Cardiac muscle cell (in vitro differentiated cells and primary cell): ENCODE data around the gene EXOC6B. TPM values are rescaled to one million over a fixed set of nuclear protein-coding genes. Genes with fewer than 3 reads are reported as not detected.

Experiments
- DNase-seq, 2 donors: peaks; one replicate each; pipeline versions ENCODE4 v3.0.0 to v3.0.0-alpha.2; 2010 to 2017; ENCODE audit warnings: low read depth in 1 of 2, low spot score in 1 of 2
- H3K27ac ChIP-seq: fragments of 200-600 bp; sonication (generic); 2 replicates; pipeline ENCODE4 v1.5.1; 2016
- H3K27me3 ChIP-seq: fragments of 200-600 bp; sonication (generic); 2 replicates; pipeline ENCODE4 v1.6.0; 2016; ENCODE audit warnings: control low read depth
- H3K36me3 ChIP-seq: fragments of 200-600 bp; sonication (generic); 2 replicates; pipeline ENCODE4 v1.5.1; 2016; ENCODE audit warnings: control low read depth
- H3K4me1 ChIP-seq: fragments of 200-600 bp; sonication (generic); 2 replicates; pipeline ENCODE4 v1.8.1; 2017; ENCODE audit warnings: low read depth, mild to moderate bottlenecking, mixed run types
- H3K4me3 ChIP-seq: fragments of 200-600 bp; sonication (generic); 2 replicates; pipeline ENCODE4 v1.5.1; 2016; ENCODE audit warnings: mild to moderate bottlenecking
- H3K9me3 ChIP-seq: fragments of 200-600 bp; sonication (generic); 2 replicates; pipeline ENCODE4 v1.5.1; 2017; ENCODE audit warnings: low read depth, mild to moderate bottlenecking, control low read depth
- polyA plus RNA-seq: library from polyadenylated mRNA; unstranded; fragments of >200 nt; fragmentation: Nextera tagmentation; extraction: Ambion mirVana; gene quantifications from 2 replicates; pipeline ENCODE4 v1.2.1, GENCODE V29; 2016
- total RNA-seq: library from RNA; depleted of rRNA; stranded (reverse); fragments of >200 nt; gene quantifications from 2 replicates; pipeline ENCODE4 v1.2.3, GENCODE V29; 2016
- TF ChIP-seq, protein P1 (sequence below): IDR thresholded peaks from 2 replicates; pipeline ENCODE4 v1.5.1; 2012; ENCODE audit warnings: low read depth, mild to moderate bottlenecking, low read length

EXOC6B gene
- total and polyA plus RNA-seq, 2 experiments from 2014 or later, result 21.7 to 23.9 TPM

DNA sequence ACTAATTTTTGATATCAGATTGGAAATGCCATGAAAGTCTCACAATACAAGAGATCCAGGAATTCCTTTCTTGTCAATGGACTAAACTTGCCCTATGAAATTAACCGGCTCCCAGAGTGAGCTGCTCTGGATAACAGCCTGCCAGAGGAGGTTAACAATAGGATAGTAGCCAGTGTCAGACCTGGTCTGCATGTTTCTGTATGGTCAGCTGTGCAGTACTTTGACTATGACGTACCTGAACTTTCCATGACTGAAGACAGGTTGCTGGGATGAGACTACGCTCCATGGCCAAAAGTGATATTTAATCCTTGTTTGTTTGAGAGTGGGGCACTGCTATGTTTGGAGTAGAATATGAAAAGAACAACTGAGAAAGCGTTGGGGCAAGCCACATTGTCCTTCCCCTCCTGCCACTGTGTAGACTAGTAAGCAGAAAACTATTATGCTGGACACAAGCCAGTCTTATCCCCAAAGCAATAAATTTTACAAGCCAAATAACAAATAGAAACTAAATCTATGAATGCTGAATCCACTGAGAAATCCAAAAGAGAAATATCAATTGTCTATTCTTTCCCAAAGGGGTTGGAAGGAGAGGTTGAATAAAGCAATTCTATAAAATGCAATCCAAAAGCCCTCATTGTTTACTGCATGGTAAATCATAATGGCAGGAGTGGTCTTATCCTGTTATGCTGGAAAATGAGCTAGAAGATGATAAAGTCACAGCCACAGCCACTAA lies 562.6 kb downstream of the EXOC6B start:
- Histone ChIP-seq H3K4me3 (no peak overlapping the region), H3K27me3 (no peaks in the 10 kb centered on the region), H3K4me1 (no peaks in the 10 kb centered on the region), H3K27ac (no peak overlapping the region), H3K9me3 (no peaks in the 10 kb centered on the region), H3K36me3 (no peaks in the 10 kb centered on the region)
- DNase-seq, result no peak
- TF ChIP-seq, protein P1, sequence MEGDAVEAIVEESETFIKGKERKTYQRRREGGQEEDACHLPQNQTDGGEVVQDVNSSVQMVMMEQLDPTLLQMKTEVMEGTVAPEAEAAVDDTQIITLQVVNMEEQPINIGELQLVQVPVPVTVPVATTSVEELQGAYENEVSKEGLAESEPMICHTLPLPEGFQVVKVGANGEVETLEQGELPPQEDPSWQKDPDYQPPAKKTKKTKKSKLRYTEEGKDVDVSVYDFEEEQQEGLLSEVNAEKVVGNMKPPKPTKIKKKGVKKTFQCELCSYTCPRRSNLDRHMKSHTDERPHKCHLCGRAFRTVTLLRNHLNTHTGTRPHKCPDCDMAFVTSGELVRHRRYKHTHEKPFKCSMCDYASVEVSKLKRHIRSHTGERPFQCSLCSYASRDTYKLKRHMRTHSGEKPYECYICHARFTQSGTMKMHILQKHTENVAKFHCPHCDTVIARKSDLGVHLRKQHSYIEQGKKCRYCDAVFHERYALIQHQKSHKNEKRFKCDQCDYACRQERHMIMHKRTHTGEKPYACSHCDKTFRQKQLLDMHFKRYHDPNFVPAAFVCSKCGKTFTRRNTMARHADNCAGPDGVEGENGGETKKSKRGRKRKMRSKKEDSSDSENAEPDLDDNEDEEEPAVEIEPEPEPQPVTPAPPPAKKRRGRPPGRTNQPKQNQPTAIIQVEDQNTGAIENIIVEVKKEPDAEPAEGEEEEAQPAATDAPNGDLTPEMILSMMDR, result no peak

DNA sequence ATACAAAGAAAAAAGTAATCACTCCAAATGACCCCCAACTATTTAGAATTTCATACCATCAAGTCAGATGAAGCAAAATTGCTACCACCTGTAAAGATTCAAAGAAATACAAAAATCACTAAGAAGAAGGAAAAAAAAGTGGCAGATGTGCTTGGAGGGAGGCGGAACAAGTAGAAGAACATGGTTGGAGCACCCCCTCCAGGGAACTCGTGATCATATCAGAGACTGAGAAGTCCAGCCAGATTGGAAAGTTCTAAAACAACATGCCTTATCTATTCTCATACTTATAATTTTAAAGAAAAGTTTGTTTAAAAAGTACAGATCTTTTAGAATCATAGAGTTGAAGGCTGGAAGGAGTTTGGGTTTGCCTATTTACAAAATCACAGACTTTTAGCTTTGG lies 564.8 kb downstream of the EXOC6B start:
- TF ChIP-seq, protein P1, result no peak
- no peaks in the 10 kb centered on the region for H3K9me3 ChIP-seq
- H3K4me3 ChIP-seq, result no peak overlapping the region
- DNase-seq, result no peak
- no peaks in the 10 kb centered on the region for H3K27me3 ChIP-seq
- no peaks in the 10 kb centered on the region for H3K36me3 ChIP-seq
- no peak overlapping the region for H3K27ac ChIP-seq
- no peaks in the 10 kb centered on the region for H3K4me1 ChIP-seq

DNA sequence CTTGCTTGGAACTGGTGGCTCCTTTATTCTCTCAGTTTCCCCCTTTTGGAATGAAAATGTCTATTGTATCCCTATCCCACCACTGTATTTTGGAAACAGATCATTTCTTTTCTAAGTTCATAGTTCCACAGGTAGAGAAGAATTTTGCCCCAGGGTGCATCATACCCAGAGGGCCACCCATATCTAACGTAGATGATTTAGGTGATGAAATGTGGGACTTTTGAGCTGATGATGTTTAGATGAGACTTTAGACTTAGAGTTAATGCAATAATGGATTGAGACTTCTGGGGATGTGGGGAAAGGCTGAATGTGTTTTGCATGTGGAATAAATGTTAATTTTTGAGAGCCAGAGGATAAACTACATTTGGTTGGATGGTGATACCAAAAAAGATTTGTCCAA lies 570.3 kb downstream of the EXOC6B start:
- Histone ChIP-seq H3K27ac (no peak overlapping the region), H3K9me3 (no peaks in the 10 kb centered on the region), H3K27me3 (no peaks in the 10 kb centered on the region), H3K4me3 (no peak overlapping the region), H3K36me3 (no peaks in the 10 kb centered on the region), H3K4me1 (no peaks in the 10 kb centered on the region)
- TF ChIP-seq, protein P1, result no peak
- no peak for DNase-seq

DNA sequence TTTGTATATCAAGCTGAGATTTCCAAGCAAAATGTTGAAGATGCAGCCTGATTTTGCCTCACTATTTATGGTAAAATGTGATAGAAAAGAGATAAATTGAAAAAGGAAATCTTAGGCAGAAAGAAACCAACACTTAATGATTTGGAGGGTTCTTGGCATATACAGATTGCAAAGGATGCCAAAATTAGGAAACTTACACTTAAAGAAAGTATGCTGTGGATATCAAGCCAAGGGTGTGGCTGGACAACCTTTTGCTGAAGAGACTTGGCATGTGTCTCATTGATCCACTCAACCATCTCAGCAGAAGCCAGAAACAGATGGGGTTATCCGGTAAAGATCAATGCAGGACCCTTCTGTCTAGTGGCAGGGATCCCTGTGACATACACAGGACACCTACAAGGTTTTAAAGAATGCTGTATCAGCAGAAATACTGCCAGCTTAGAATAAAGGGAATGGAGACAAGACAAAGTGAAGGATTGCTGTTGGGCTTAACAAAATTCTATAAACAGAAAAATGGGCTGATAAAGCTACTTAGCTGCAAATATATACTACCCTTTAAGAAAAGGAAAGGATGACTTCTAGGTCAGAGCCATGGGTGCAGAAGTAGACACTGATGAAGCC lies 570.9 kb downstream of the EXOC6B start:
- Histone ChIP-seq H3K9me3 (no peaks in the 10 kb centered on the region), H3K27ac (no peak overlapping the region), H3K27me3 (no peaks in the 10 kb centered on the region), H3K4me3 (no peak overlapping the region), H3K4me1 (no peaks in the 10 kb centered on the region), H3K36me3 (no peaks in the 10 kb centered on the region)
- no peak for DNase-seq
- TF ChIP-seq, protein P1, result no peak

DNA sequence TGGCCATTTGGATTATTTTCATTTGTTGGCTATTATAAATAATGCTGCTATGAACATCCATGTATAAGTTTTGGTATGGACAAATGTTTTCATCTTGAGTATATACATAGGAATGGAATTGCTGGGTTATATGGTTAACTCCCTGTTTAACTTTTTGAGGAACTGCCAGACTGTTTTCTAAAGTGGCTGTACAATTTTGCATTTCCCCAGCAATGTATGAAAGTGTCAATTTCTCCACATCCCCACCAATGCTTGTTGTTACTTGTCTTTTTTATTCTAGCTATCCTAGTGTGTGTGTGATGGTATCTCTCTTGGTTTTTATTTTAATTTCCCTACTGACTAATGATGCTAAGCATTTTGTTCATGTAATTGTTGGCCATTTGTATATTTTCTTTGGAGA lies 587.5 kb downstream of the EXOC6B start:
- TF ChIP-seq, protein P1, result no peak
- H3K9me3 ChIP-seq, result no peaks in the 10 kb centered on the region
- no peak overlapping the region for H3K27ac ChIP-seq
- no peak overlapping the region for H3K4me3 ChIP-seq
- DNase-seq, result no peak
- H3K4me1 ChIP-seq, result no peaks in the 10 kb centered on the region
- H3K27me3 ChIP-seq, result no peaks in the 10 kb centered on the region
- H3K36me3 ChIP-seq, result no peaks in the 10 kb centered on the region
